ENCODE results near the gene MAP4.
A peak's percentile ranks its signal among the peaks of the same experiment; 100 is the strongest.

MAP4 gene

GRCh38 chr3:47863391-47864128 is 152.7 kb downstream of the MAP4 start:
- Histone ChIP-seq H3K4me1 (ENCODE audit: control insufficient read depth, insufficient read depth, low read length) (no peaks in the 10 kb centered on the region), H3K4me3 (ENCODE audit: low read depth, low read length) (no peak overlapping the region), H3K9me3 (ENCODE audit: control insufficient read depth, insufficient read depth, low read depth, low read length) (no peaks in the 10 kb centered on the region), H3K36me3 (ENCODE audit: control insufficient read depth in 2 of 2, insufficient read depth in 1 of 2, low read length in 2 of 2) (peaks cover 0 to 57% of the 10 kb centered on the region in 2 experiments; a peak in 2 of 3 replicates), H3K27ac (ENCODE audit: extremely low read depth, low read depth, low read length) (no peak overlapping the region)
- ChIA-PET CTCF (no interaction called here), POLR2A (interaction anchor here (0.7 kb wide), 1 partner anchor 53 kb away, joined by 3 read pairs; no protein-coding TSS in a partner anchor)
- TF ChIP-seq EGR2 (tag by site-specific recombination; IDR thresholded peaks at IDR 0.05; ENCODE audit: low read depth) (peak; percentile 75), ZSCAN18 (tag by site-specific recombination; IDR thresholded peaks at IDR 0.05) (no peak), ZFHX2 (tag by site-specific recombination; conservative IDR thresholded peaks at IDR 0.05) (peak; percentile 67), ZNF530 (tag by site-specific recombination; IDR thresholded peaks at IDR 0.05; ENCODE audit: low read depth) (no peak), ZNF341 (tag by site-specific recombination; IDR thresholded peaks at IDR 0.05; ENCODE audit: low read depth) (peak; percentile 68)

GRCh38 chr3:47859956-47860605 is 156.1 kb downstream of the MAP4 start:
- H3K4me1 ChIP-seq (ENCODE audit: control insufficient read depth, insufficient read depth, low read length) = no peaks in the 10 kb centered on the region
- H3K36me3 ChIP-seq (ENCODE audit: control insufficient read depth in 2 of 2, insufficient read depth in 1 of 2, low read length in 2 of 2) = peaks cover 0 to 56% of the 10 kb centered on the region in 2 experiments; a peak in 2 of 3 replicates
- H3K4me3 ChIP-seq (ENCODE audit: low read depth, low read length) = no peak overlapping the region
- CTCF ChIA-PET = no interaction called here
- no peak overlapping the region for H3K27ac ChIP-seq (ENCODE audit: extremely low read depth, low read depth, low read length)
- POLR2A ChIA-PET = no interaction called here
- H3K9me3 ChIP-seq (ENCODE audit: control insufficient read depth, insufficient read depth, low read depth, low read length) = no peaks in the 10 kb centered on the region
- TF ChIP-seq ZNF518A (tag by site-specific recombination; conservative IDR thresholded peaks at IDR 0.05; ENCODE audit: low read depth) (no peak), YY1 (tag by site-specific recombination; IDR thresholded peaks at IDR 0.05) (no peak), ZNF354C (tag by site-specific recombination; IDR thresholded peaks at IDR 0.05; ENCODE audit: borderline replicate concordance, low read depth) (no peak), ZNF26 (tag by site-specific recombination; IDR thresholded peaks at IDR 0.05) (no peak), GLI4 (tag by site-specific recombination; IDR thresholded peaks at IDR 0.05) (no peak), ELK4 (IDR thresholded peaks at IDR 0.05; ENCODE audit: borderline replicate concordance, low read depth, low read length) (no peak), ZEB2 (tag by site-specific recombination; IDR thresholded peaks at IDR 0.05) (no peak), KLF17 (tag by site-specific recombination; IDR thresholded peaks at IDR 0.05) (no peak)

Measured in HEK293 (cell line).